Dermis blood vessel endothelial cell (primary cell): Measurements from ENCODE around the gene NEURL1B. TPM values are rescaled to one million over a fixed set of nuclear protein-coding genes. Genes with fewer than 3 reads are reported as not detected.
"Not testable (repeated sequence)": the region's sequence is repeated elsewhere in the genome, so short reads cannot be mapped to it uniquely, and the experiment has no call there.

Source experiments
- DNase-seq: peaks from one replicate; pipeline ENCODE4 v3.0.0; 2010
- total RNA-seq: library from RNA; depleted of rRNA; stranded (reverse); fragments of >200 nt; gene quantifications from 2 replicates; pipeline ENCODE4 v1.2.3, GENCODE V29; 2014

Gene NEURL1B, protein sequence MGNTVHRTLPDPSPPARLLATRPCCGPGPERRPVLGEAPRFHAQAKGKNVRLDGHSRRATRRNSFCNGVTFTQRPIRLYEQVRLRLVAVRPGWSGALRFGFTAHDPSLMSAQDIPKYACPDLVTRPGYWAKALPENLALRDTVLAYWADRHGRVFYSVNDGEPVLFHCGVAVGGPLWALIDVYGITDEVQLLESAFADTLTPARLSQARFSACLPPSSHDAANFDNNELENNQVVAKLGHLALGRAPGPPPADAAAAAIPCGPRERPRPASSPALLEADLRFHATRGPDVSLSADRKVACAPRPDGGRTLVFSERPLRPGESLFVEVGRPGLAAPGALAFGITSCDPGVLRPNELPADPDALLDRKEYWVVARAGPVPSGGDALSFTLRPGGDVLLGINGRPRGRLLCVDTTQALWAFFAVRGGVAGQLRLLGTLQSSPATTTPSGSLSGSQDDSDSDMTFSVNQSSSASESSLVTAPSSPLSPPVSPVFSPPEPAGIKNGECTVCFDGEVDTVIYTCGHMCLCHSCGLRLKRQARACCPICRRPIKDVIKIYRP
- 6.9 and 26.0 TPM in 2 replicates for total RNA-seq

DNA sequence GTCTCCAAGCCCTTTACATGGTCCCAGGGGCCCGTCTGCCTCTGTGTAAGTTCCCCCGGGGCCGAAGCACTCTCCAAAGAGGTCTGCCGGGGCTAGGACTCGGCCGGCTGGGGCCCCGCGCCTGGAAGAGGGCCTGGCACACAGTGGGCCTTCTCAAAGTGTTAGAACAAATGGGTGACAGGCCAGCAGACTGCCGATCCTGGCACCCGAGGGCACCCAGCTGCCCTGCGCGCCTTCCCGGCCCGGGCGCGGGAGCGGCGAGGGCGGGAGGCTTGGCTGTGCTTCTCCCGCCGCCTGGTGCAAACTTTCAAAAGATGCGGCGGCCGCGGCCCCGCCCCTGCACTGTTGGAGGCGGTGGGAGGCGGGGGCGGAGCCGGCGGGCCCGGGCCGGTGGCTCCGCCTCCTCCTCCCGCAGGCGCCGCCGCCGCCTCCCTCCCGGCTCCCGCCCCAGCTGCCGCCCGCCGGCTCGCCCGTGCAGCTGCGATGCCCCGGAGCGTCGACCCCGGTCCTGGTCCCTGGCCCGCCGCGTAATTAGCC lies at the start of gene NEURL1B:
Gene NEURL1B (plus strand): TSS at position 442 of the 537 bp plus-strand sequence. CDS start 144 bp downstream, outside the sequence.
- DNase-seq: peak; percentile 55

DNA sequence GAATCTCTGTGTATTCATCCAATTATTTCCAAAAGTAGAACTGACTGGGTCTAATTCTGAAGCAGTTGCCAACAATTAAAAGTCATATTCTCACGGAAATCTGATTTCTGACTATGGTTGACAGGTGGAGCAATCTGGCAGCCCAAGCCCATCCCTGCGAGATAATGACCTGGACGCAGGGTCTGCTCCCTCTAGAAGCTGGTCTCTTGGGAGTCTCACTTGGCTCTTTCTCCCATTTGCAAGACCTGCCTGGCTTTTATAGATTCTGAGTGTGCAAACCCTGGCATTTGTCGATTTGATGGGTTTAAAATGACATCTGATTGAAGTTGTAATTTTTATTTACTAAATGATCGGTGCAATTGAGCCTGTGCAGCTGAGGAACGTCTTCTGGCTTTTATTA lies 49.4 kb upstream of the NEURL1B start:
- no peak for DNase-seq

DNA sequence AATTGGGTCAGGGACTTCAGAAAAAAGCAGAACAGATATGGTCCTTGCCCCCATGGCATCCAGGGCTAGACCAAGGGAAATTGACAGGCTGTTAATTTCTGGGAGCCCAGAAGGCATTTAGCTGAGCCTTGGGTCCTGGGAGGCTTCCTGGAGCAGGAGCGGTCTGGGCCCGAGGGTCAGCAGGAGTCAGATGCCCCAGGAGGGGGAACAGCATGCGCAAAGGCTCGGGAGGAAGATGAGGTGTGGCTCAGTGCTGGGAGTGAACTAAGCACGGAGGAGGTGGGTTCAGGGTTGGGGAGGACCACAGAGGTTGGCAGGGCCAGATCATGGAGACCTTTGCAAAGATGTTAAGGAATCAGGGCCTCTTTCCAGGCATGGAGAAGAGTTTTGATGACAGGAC lies 48.2 kb upstream of the NEURL1B start:
- DNase-seq: no peak

DNA sequence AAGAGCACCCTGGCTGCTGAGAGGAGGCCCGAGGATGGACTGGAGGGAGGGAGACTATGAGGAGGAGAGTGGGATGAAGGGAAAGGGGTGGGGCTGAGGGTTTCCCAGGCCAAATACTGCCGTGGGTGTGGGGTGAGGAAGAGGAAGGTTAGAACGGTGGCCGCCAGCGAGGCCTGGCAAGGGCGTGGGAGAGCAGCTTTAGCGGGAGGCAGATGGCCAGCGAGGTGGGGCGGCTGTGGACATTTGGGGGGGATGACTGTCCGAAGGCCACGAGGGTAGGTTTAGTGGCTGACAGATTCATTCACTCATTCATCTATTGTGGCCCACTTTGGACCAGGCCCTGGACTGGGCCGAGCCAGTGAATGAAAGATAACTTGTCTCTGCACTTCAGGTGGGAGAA lies 47.8 kb upstream of the NEURL1B start:
- no peak for DNase-seq

DNA sequence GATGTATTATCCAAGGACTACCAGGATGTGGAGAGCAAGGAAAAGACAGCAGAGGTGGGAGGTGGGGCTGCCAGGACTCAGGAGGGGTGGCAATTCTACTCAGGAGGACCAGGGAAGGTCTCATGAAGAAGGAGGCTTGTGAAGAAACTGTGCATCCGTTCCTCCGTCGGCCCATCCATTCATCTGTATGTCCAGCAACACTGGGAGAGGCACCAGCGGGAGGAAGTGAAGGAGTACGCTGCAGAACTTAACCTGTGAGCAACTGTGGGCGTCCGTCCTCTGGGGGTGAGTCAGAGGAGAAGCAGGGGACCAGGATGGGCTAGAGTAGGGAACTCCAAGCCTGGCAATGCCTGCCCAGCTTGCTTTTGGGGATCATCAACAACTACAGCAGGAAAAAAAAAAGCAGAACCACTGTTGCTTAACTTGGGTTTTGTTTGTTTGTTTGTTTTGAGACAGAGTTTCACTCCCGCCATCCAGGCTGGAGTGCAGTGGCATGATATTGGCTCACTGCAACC lies 47.3 kb upstream of the NEURL1B start:
- DNase-seq: no peak

DNA sequence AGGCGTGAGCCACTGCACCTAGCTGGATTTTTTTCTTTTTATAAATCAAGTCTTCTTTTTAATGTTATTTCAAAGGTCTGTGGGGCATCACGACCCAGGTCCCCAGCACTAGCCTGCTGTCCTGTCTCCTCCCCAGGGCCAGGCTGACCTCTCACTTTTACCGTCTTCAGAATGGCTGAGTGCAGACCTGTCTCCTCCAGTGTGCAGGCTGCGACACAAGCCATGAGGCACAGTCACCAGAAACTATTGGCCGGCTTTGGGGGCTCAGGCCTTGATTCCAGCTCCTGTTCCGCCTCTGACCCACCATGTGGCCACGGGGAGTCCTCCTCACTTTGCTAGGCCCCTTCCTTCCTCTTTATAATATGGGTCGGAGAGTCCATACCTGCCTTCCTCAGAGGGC lies 46.6 kb upstream of the NEURL1B start:
- DNase-seq: no peak

DNA sequence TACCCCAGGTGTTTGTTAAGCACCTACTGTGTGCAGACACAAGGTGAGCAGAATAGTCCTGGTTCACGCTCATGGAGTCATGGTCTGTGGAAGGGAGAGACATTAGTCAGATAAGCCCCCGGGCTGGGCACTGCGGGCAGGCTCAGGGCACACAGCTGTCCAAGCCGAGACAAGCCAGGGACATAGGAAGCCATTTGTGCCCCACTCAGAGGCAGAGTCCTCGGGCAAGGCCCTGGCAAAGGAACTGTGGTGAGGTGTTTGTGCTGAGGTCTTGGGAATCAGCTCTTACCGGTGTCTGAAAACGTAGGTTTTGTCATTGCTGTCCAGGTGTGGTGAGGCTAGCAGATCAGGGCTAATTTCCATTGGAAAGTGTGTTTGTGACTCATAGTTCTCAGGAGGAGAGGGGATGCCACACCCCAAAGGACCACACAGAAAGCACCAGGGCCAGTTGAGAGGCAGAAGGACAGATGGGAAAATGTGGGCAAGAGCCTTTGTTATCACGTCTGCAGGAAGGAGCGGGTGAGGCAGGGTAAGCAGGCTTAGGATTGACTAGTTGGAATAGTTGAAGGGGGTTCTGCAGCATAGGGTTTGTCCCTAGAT lies 46.1 kb upstream of the NEURL1B start:
- no peak for DNase-seq

DNA sequence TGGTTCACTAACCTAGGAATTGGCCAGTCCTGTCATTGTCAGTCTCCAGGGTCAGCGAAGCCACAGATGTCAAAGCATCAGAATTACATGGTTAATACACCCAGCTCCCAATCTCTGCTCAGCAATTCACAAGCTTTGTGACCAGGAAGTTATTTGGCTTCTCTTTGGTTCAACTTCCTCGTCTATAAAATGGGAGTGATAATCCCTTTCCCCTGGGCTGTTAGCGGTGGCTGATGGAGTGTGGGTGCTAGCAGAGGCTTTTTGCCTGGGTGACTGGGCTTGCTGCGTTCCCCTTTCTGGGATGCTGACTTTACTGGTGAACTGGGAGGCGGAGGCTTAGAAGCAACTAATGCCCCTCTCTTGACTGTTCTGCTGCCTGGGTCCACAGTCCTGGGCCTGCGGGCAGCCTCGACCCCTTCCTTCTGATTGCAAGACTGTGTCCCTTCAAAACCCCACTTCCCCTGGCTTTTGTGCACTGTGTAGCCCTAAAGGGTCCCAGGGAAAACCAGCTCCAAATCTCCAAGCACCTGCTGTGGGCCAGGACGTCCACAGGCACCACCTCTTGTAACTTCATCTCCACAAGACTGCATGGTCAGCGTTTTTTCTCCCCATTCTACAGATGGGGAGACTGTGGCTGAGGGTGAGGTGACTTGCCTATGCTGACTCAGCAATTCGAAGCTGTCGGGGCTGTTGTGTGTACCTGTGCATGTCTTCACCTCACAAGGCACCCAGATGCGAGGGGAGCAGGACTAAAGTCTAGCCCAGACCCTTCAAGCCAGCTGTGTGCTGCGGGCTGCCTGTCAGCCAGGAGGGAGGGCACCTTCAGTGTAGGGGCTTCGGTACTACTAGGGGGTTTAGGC lies 45.2 kb upstream of the NEURL1B start:
- DNase-seq: no peak

DNA sequence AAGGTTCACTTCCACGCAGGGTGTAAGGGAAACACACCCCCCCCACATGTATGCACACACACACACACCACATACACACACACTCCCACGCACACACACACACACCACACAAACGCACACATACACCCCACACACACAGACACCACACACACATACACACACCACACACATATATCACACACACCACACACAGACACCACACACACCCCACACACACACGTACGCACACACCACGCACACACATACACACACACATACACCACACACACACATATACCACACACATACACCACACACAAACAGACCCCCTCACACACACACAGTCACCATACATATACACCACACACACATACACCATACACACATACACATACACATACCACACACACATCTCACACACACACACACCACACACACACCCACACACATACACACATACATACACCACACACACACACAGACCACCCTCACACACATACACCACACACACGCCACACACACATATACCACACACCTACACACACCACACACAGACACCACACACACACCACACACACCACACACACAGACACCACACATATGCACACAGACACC lies 44.3 kb upstream of the NEURL1B start:
- no peak for DNase-seq

DNA sequence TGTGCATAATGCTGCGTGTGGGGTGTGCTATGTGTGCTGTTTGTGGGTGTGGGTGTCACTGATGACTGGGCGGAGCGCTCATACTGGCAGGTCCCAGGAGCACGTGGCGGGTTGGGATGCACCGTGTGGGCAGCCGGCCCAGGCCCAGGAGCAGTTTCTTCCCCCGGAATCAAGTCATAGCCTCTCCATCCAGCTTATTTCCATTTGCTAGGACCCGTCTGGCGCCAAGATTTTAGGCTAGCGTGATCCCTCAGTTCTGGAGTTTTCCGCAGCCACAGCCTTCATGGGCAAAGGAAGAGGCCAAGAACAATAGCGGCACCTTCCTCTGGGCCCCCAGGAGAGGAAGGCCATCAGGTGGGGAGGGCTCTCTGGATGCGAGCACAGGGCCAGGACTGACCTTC lies 43.3 kb upstream of the NEURL1B start:
- DNase-seq: peak; percentile 18

DNA sequence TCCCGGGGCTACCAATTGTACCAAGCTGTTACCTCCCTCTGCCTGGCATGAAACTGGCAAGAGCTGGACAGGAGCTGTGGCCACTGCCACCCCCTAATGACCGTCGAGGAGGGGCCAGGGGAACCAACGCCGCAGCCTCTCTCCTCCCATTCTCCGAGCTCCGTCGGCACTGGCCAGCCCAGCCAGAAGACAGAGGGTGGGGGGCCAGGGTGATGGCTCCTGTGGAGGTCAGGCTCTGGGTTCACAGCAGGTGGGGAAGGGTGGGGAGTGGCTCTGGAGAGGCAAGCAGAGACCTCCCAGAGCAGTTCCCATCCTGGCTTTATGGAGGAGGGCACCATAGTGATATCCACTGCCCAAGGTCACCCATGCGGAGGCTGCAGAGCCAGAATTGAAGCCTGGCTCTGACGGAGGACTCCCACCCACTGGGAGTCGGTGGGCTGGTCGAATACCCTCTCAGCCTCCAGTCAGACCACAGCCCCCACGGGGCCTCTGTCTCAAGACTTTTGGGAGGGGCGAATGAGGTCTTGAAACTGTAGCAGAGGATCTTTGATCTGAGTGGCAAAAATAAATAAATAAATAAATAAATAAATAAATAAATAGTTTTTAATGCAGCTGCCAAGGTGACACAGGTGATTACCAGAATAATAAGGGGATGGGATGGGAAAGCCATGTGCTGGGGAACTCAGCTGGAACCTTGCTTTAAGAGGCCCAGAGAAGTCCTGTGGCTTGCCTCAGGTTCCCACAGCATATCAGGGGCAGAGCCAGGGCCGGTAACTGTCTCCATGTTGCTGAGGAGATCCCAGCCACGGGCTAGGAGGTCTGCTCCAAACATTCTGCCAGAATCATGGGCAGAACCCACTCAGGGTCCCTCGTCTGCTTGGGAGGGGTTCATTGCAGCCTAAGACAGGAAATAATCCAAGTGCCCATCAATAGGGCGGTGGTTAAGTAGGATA lies 42.5 kb upstream of the NEURL1B start:
- no peak for DNase-seq

DNA sequence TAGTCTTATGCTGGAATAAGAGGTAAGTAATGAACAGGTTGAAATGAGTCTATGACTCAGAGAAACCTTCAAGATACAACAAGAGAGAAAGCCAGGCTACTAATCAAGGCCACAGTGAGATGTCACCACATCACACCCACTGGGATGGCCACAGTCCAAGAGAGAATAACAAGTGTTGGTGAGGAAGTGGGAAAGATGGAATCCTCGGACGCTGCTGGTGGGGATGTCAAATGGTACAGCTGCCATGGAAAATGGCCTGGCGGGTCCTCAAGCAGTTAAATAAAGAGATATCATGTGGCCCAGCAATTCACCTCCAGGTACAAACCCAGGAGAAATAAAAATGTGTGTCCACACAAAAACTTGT lies 41.9 kb upstream of the NEURL1B start:
- DNase-seq: no peak

DNA sequence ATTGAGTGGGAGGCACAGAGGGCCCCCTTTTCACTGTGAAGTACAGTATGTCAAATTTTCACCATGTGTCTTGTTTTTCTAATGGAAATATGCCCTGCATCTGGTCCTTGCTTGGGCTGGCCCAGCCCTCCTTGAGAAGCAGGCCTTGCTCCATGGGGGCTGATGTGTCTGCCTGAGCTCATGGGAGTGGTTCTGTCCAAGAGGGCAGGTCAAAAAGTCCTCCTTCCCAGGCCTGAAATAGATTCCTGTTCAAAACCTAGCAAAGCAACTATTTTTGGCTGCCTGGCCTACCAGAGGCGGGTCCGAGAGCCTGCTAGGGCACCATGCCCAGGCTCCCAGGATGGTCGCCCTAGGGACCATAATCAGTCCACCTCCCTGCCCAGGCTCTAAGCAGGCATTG lies 40.5 kb upstream of the NEURL1B start:
- no peak for DNase-seq

DNA sequence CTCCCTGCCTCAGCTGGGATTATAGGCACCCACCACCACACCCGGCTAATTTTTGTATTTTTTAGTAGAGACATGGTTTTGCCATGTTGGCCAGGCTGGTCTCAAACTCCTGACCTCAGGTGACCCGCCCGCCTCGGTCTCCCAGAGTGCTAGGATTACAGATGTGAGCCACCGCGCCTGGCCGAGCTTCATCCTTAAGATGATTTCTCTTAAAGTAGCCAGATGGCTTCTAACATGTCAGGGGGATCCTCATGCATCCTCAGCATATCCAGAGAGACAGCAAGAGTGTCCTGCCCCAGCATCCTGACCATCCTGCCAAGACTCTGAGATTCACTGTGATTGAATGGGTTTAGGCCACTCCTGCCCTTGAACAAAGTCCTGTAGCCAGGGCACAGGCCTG lies 39.5 kb upstream of the NEURL1B start:
- DNase-seq: not testable (repeated sequence)

DNA sequence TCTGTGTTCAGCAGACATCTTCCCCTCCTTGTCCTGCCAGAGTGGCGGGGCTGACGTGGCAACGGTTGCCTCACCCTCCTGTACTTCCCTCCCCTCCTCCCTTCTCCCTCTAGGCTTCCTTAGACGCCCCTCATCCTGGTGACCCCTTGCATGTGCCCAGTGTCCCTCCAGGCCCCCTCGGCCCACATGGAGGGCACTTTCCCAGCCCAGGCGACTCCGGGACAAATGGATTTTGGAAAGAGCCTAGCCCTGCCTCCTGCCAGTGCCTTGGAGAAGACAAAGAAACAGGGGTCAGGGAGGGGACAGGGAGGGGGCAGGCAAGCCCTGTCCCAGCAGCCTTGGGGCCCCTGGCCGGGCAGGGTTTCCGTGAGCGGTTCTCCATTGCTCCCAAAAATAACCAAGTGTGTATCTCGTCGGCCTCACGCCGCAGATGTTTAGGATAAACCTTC lies 38.3 kb upstream of the NEURL1B start:
- no peak for DNase-seq

DNA sequence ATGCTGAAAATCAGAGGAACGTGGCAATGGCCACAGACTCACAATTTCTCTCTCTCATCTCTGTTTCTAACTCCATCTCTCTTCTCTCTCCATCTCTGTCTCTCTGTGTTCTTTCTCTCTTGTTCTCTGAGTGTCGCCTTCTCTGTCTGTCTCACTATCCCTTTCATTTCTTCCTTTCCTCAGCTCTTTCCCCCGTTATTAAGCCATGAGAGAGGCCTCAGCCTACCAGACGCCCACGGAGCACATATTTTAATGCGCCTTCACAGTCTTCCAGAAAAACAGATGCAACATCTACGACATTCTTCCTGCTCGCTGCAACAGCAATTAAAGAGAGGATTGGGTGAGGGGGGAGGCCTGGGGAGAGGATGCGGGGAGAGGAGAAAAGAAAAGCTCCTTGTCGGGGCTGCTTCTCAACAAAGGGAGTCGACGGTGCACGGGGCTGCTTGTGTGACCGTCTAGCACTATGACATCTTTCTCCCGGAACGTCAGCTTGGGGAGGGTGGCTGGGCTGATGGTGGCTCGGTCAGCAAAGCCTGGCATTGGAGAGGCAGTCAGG lies 37.7 kb upstream of the NEURL1B start:
- no peak for DNase-seq

DNA sequence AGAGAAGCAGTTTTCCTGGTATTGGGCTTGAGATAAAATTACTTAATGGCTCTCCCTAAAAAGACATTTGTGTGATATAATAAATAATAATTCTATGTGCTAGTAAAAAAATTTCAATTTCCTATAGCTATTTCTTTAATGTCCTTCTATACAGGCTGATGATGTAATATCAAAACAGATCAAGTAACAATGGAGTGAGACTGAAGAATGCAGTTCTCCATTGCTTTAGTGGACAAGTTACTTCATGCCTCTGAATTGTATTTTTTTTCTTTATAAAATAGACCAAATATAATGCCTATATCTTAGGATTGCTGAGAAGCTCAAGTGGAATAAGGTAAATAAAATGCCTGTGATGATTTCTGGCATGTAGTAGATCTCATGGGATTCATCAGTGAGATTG lies 35.6 kb upstream of the NEURL1B start:
- DNase-seq: no peak

DNA sequence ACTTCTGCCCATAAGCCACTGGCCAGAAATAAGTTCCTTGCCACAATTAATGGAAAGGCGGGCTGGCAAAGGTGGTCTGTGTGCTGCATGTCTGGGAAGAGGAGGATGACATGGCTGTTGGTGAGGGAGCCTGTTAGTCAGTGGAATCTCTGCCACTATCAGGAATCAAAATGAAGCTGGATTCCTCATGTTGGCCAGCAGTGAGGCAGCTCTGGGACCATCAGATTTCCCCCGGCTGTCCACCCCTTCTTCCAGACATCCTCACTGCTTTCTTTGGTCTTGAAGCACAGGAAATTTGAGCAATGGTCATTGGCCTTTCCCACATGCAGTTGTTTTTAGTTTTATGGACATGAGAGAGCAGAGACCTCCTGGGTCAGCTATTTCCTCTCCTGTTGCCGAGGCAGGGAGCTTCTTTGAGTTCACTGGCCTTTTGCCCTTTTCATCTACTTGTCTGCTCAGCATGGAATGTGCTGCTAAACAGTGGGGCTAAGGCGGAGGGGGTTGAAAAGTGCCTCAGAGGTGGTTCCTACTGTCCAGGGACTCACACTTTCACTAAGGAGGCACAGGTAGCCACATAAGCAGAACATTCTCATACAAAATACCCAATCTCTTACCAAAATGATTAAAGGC lies 34.8 kb upstream of the NEURL1B start:
- no peak for DNase-seq

DNA sequence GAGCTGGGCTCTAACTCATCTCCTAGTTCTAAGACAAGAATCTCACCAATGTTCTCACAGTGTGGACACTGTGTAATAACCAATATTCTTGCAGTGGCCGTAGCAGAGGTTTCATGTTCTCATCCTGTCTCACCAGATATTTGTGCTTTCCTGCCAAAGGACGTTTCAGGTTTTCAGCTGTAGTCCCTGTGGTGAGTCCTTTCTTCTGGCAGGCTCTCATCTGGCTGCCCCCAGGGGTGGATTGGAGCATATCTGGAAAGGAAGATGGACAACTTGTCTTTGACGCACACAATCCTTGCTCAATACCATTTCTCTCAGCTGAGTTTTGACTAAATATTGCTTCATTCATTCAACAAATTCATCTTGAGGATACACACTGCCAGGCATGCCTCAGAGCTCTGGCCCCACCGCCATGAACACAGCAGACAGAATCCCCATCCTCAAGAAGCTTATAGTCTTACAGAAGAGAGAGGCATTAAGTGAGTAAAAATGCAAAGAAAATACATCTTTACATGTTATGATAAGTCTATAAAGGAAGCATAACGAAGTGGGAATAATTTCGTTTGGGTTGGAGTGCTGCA lies 33.8 kb upstream of the NEURL1B start:
- no peak for DNase-seq

DNA sequence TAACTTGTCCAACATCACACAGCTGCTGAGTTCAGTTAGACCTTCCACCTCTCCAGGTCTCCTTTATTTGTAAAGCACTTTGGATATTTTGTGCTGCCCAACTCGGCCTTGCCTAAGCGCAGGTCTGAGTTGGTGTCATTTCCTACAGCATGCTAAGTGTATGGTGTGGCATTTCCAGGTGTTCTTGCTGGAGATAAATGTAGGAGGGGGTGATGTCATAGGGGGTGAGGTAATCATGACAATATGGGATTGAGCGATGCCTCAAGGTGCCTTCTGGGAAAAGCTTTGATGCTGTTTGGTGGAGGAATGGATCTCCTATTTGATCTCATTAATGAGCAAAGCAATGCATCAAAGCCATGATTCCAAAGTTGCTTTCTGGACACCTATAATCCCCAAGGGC lies 32.3 kb upstream of the NEURL1B start:
- no peak for DNase-seq
